Fibroblast of lung (primary cell): ENCODE measurements around the gene CNGA4. TPM values are rescaled to one million over a fixed set of nuclear protein-coding genes. Genes with fewer than 3 reads are reported as not detected.

Experiments used
- DNase-seq, 2 donors: peaks; one replicate each; pipeline versions ENCODE4 v3.0.0 to v3.0.0-alpha.2; 2010; ENCODE audit warnings: low read depth in 2 of 2
- H2AFZ ChIP-seq: 2 replicates; pipeline ENCODE4 v1.5.1; 2012; ENCODE audit warnings: low read length, control low read depth, inconsistent platforms
- H3K27ac ChIP-seq: 2 replicates; pipeline ENCODE4 v1.5.1; 2011; ENCODE audit warnings: low read length, control low read depth; ENCODE audit not compliant: insufficient read depth
- H3K27me3 ChIP-seq: 2 replicates; pipeline ENCODE4 v1.5.1; 2011; ENCODE audit warnings: mild to moderate bottlenecking, low read length; ENCODE audit not compliant: control insufficient read depth, insufficient read depth
- H3K36me3 ChIP-seq: 2 replicates; pipeline ENCODE4 v1.5.1; 2011; ENCODE audit warnings: low read length; ENCODE audit not compliant: control insufficient read depth, insufficient read depth
- H3K4me1 ChIP-seq: 2 replicates; pipeline ENCODE4 v1.5.1; 2011; ENCODE audit warnings: low read length; ENCODE audit not compliant: control insufficient read depth, insufficient read depth; ENCODE audit errors: extremely low read depth
- H3K4me2 ChIP-seq: 2 replicates; pipeline ENCODE4 v1.5.1; 2011; ENCODE audit warnings: low read length, control low read depth; ENCODE audit not compliant: insufficient read depth; ENCODE audit errors: extremely low read depth
- H3K4me3 ChIP-seq, 4 experiments: fragments of 200-600 bp in 1 of 4; sonication (generic) in 1 of 4; replicated peaks in 1 of 4; 2 replicates each; pipeline ENCODE4 v1.5.1; 2011 to 2016; ENCODE audit warnings: low read length in 4 of 4, low read depth in 3 of 4, mild to moderate bottlenecking in 3 of 4, control low read depth in 2 of 4, inconsistent platforms in 1 of 4, mixed read lengths in 1 of 4; ENCODE audit not compliant: insufficient read depth in 1 of 4; ENCODE audit errors: control extremely low read depth in 1 of 4
- H3K79me2 ChIP-seq: 2 replicates; pipeline ENCODE4 v1.5.1; 2012; ENCODE audit warnings: mild to moderate bottlenecking, low read length, inconsistent platforms; ENCODE audit not compliant: control insufficient read depth, insufficient read depth
- H3K9ac ChIP-seq: 2 replicates; pipeline ENCODE4 v1.5.1; 2011; ENCODE audit warnings: mild to moderate bottlenecking, low read length, control low read depth; ENCODE audit not compliant: insufficient read depth
- H3K9me3 ChIP-seq: 2 replicates; pipeline ENCODE4 v1.5.1; 2012; ENCODE audit warnings: low read depth, low read length; ENCODE audit not compliant: control insufficient read depth, insufficient read depth
- H4K20me1 ChIP-seq: 2 replicates; pipeline ENCODE4 v1.5.1; 2011; ENCODE audit warnings: low read length; ENCODE audit not compliant: control insufficient read depth, insufficient read depth; ENCODE audit errors: extremely low read depth
- EZH2 ChIP-seq: IDR thresholded peaks from 2 replicates; pipeline ENCODE4 v1.5.1; 2012; ENCODE audit warnings: low read length, control low read depth, mild to moderate bottlenecking; ENCODE audit errors: missing control alignments
- polyA plus RNA-seq, 2 donors: library from polyadenylated mRNA; depleted of rRNA in 1 of 2; stranded (reverse) in 1 of 2; unstranded in 1 of 2; fragments of >200 nt; gene quantifications; 2 replicates each; pipeline ENCODE4 v1.2.1, GENCODE V29; 2011 to 2012; ENCODE audit warnings: missing spikeins in 1 of 2
- total RNA-seq: library from RNA; depleted of rRNA; stranded (reverse); fragments of >200 nt; gene quantifications from 2 replicates; pipeline ENCODE4 v1.2.1, GENCODE V29; 2014
- TF ChIP-seq, protein P1 (sequence below), 2 donors: IDR thresholded peaks in 1 of 2; conservative IDR thresholded peaks in 1 of 2; 1 replicate in 1 of 2; 2 replicates in 1 of 2; pipeline ENCODE4 v1.5.1; 2011 to 2012; ENCODE audit warnings: low read length in 2 of 2, control low read depth in 1 of 2, inconsistent platforms in 1 of 2, low read depth in 1 of 2, mild to moderate bottlenecking in 1 of 2

Gene CNGA4
- total and polyA plus RNA-seq, 2 donors (not counting 1 experiment from before 2014, with no cell fraction given) = 0.06 to 0.17 TPM

DNA sequence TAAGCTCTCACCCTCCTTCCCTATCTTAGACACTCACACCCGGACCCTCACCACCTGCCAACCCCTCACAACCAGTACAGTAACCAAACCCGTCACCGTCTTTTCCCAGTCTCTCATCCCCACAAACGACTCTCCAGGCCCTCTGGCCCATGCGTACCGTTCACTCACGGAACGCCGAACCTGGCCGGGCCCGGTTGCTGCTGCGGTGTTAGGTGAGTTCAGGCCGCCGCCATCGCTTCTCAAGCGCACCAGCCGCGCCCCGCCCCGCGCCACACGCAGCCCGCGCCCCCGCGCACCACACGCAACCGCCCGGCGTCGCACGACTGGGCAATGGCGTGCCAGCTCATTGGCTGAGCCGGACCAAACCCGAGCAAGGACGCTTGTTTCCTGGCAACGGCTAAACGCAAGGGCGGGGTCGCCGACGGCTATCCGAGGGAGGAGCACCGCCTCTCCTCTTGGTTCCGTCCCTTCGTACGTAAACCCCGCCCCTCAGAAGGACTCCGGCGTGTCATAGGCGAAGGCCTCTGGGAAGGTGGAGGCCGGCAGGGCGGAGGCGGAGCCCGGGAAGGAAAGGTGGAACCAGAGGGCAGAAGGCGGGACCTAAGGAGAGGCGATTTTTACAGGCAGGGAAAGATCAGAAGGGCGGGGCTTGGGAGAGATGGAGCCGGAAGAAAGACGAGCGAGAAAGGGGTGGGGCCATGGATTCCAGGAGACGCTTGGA, 4.3 kb upstream of the CNGA4 start, which contains the start of gene FHIP1B:
Gene FHIP1B, minus strand, starts transcription at position 250 of the 721 bp plus-strand sequence. CDS start 10,120 bp downstream, outside the sequence.
- Histone ChIP-seq H3K27me3 (peaks cover 10% of the 10 kb centered on the region), H3K36me3 (no peaks in the 10 kb centered on the region), H3K27ac (peak within 1 kb of the TSS; percentile 88), H2AFZ (peak within 1 kb of the TSS; percentile 88), H3K79me2 (peaks cover 30% of the 10 kb centered on the region), H3K4me1 (no peaks in the 10 kb centered on the region), H3K9me3 (no peaks in the 10 kb centered on the region), H3K9ac (peak within 1 kb of the TSS; percentile 80), H3K4me3 (peak within 1 kb of the TSS; percentile 63 to 96 (median 90)), H4K20me1 (no peaks in the 10 kb centered on the region), H3K4me2 (peak within 1 kb of the TSS; percentile 76)
- DNase-seq = peak; percentile 100
- TF ChIP-seq, protein P1, sequence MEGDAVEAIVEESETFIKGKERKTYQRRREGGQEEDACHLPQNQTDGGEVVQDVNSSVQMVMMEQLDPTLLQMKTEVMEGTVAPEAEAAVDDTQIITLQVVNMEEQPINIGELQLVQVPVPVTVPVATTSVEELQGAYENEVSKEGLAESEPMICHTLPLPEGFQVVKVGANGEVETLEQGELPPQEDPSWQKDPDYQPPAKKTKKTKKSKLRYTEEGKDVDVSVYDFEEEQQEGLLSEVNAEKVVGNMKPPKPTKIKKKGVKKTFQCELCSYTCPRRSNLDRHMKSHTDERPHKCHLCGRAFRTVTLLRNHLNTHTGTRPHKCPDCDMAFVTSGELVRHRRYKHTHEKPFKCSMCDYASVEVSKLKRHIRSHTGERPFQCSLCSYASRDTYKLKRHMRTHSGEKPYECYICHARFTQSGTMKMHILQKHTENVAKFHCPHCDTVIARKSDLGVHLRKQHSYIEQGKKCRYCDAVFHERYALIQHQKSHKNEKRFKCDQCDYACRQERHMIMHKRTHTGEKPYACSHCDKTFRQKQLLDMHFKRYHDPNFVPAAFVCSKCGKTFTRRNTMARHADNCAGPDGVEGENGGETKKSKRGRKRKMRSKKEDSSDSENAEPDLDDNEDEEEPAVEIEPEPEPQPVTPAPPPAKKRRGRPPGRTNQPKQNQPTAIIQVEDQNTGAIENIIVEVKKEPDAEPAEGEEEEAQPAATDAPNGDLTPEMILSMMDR (conservative IDR thresholded peaks at IDR 0.05 in 1 of 2, IDR thresholded peaks at IDR 0.05 in 1 of 2; ENCODE audit: low read depth in 1 of 2, low read length in 2 of 2) = no peak
- no peak for TF ChIP-seq EZH2

GRCh38 chr11:6237266-6237665, 1.6 kb upstream of the CNGA4 start:
- DNase-seq = no peak
- no peak for TF ChIP-seq EZH2
- TF ChIP-seq, protein P1 (conservative IDR thresholded peaks at IDR 0.05 in 1 of 2, IDR thresholded peaks at IDR 0.05 in 1 of 2; ENCODE audit: low read depth in 1 of 2, low read length in 2 of 2) = no peak
- Histone ChIP-seq H4K20me1 (no peaks in the 10 kb centered on the region), H2AFZ (no peak overlapping the region), H3K27ac (no peak overlapping the region), H3K9ac (no peak overlapping the region), H3K36me3 (no peaks in the 10 kb centered on the region), H3K9me3 (no peaks in the 10 kb centered on the region), H3K4me2 (no peak overlapping the region), H3K4me3 (no peak overlapping the region), H3K27me3 (peaks cover 10% of the 10 kb centered on the region), H3K79me2 (peaks cover 17% of the 10 kb centered on the region), H3K4me1 (no peaks in the 10 kb centered on the region)

DNA sequence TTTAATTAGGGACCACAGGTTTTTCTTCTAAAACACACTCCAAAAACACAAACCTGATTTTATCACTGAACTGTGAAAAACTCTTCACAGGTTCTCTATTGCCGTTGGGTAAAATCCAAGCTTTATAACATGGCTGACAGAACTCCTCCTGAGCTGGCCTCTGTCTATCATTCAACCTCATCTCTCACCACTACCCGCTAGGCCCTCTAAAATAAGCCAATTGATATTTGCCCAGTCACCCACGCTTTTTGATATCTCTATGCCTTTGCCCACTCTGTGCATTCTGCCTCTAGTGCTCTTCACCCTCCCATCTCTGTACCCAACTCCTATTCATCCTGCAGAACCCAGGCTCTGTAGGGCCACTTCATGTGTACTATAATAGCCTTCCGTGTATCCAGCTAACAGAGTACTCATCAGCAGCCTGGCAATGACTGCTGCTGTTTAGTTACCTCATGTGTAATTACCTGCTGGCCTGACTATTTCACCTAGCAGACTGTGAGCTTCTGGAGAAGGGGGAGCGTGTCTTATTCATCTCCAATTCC, 1.1 kb upstream of the CNGA4 start:
- peaks cover 10% of the 10 kb centered on the region for H3K27me3 ChIP-seq
- no peak overlapping the region for H3K4me3 ChIP-seq
- H3K4me1 ChIP-seq = no peaks in the 10 kb centered on the region
- H2AFZ ChIP-seq = no peak overlapping the region
- no peak overlapping the region for H3K9ac ChIP-seq
- no peaks in the 10 kb centered on the region for H4K20me1 ChIP-seq
- no peak overlapping the region for H3K27ac ChIP-seq
- no peaks in the 10 kb centered on the region for H3K36me3 ChIP-seq
- H3K4me2 ChIP-seq = no peak overlapping the region
- TF ChIP-seq, protein P1 (conservative IDR thresholded peaks at IDR 0.05 in 1 of 2, IDR thresholded peaks at IDR 0.05 in 1 of 2; ENCODE audit: low read depth in 1 of 2, low read length in 2 of 2) = no peak
- TF ChIP-seq EZH2 = no peak
- H3K9me3 ChIP-seq = no peaks in the 10 kb centered on the region
- no peak for DNase-seq
- H3K79me2 ChIP-seq = peaks cover 13% of the 10 kb centered on the region
